GM23338 (cell line): Measurements from ENCODE around the gene FOXJ3. TPM values are rescaled to one million over a fixed set of nuclear protein-coding genes. Genes with fewer than 3 reads are reported as not detected.

Source experiments
- ATAC-seq: fragments of 200-7000 bp; cut with Tn5 transposase; 3 replicates; pipeline ENCODE4 v1.9.1; 2020
- DNase-seq: peaks from one replicate; pipeline ENCODE4 v3.0.0-alpha.2; 2015; ENCODE audit warnings: low spot score
- H2AFZ ChIP-seq: fragments of 200-600 bp; sonication (generic); 2 replicates; pipeline ENCODE4 v1.8.0; 2016; ENCODE audit warnings: antibody characterized with exemption, mild to moderate bottlenecking, moderate library complexity
- H3F3A ChIP-seq: fragments of 200-600 bp; sonication (generic); replicated peaks from 2 replicates; pipeline ENCODE4 v1.8.0; 2017; ENCODE audit warnings: antibody characterized with exemption, mixed run types, low read depth
- H3K27ac ChIP-seq: fragments of 200-600 bp; sonication (generic); 2 replicates; pipeline ENCODE4 v1.6.1; 2016; ENCODE audit warnings: low read depth
- H3K27me3 ChIP-seq: fragments of 200-600 bp; sonication (generic); 2 replicates; pipeline ENCODE4 v1.8.0; 2016; ENCODE audit warnings: mild to moderate bottlenecking, mixed run types, moderate library complexity; ENCODE audit not compliant: insufficient read depth
- H3K36me3 ChIP-seq: fragments of 200-600 bp; sonication (generic); 2 replicates; pipeline ENCODE4 v1.8.0; 2016; ENCODE audit warnings: mild to moderate bottlenecking; ENCODE audit not compliant: insufficient read depth
- H3K4me1 ChIP-seq: fragments of 200-600 bp; sonication (generic); 2 replicates; pipeline ENCODE4 v1.8.0; 2016; ENCODE audit warnings: mild to moderate bottlenecking, moderate library complexity; ENCODE audit not compliant: insufficient read depth
- H3K4me2 ChIP-seq: fragments of 200-600 bp; sonication (generic); 2 replicates; pipeline ENCODE4 v1.7.1; 2017; ENCODE audit warnings: mixed run types
- H3K4me3 ChIP-seq: fragments of 200-600 bp; sonication (generic); 2 replicates; pipeline ENCODE4 v1.6.1; 2016; ENCODE audit warnings: mixed run types
- H3K79me2 ChIP-seq: fragments of 200-600 bp; sonication (generic); replicated peaks from 2 replicates; pipeline ENCODE4 v1.8.0; 2017; ENCODE audit warnings: mild to moderate bottlenecking; ENCODE audit not compliant: insufficient read depth
- H3K9me2 ChIP-seq: fragments of 200-600 bp; sonication (generic); 2 replicates; pipeline ENCODE4 v1.8.0; 2017; ENCODE audit not compliant: insufficient read depth
- H4K20me1 ChIP-seq: fragments of 200-600 bp; sonication (generic); replicated peaks from 2 replicates; pipeline ENCODE4 v1.8.0; 2017; ENCODE audit warnings: mild to moderate bottlenecking; ENCODE audit not compliant: insufficient read depth
- H3K27ac Mint-ChIP-seq: 2 replicates; pipeline ENCODE4 v1.8.0; 2020; ENCODE audit warnings: inconsistent platforms, mild to moderate bottlenecking, moderate library complexity, mixed read lengths
- H3K27me3 Mint-ChIP-seq: 3 replicates; pipeline ENCODE4 v1.8.0; 2022; ENCODE audit warnings: low read depth, mild to moderate bottlenecking, moderate library complexity, mixed read lengths, inconsistent platforms; ENCODE audit not compliant: insufficient read depth, poor library complexity
- H3K36me3 Mint-ChIP-seq: 3 replicates; pipeline ENCODE4 v1.8.0; 2021; ENCODE audit warnings: low read depth, mild to moderate bottlenecking, inconsistent platforms, moderate library complexity, mixed read lengths
- H3K4me1 Mint-ChIP-seq: 3 replicates; pipeline ENCODE4 v1.8.0; 2020; ENCODE audit warnings: mild to moderate bottlenecking, inconsistent platforms, mixed read lengths
- H3K4me3 Mint-ChIP-seq: 3 replicates; pipeline ENCODE4 v1.8.0; 2021; ENCODE audit warnings: moderate library complexity, mild to moderate bottlenecking, inconsistent platforms, mixed read lengths
- H3K9me3 Mint-ChIP-seq: 3 replicates; pipeline ENCODE4 v1.8.0; 2020; ENCODE audit warnings: moderate library complexity, mild to moderate bottlenecking, inconsistent platforms, mixed read lengths
- CREB1 ChIP-seq: fragments of 250-450 bp; sonication (Bioruptor Pico); IDR thresholded peaks from 2 replicates; pipeline ENCODE4 v1.5.0; 2020; ENCODE audit warnings: low read depth, mild to moderate bottlenecking, moderate library complexity
- ETS1 ChIP-seq: IDR thresholded peaks from 2 replicates; pipeline ENCODE4 v1.6.1; 2016; ENCODE audit warnings: antibody characterized with exemption
- EZH2 ChIP-seq: fragments of 200-600 bp; sonication (generic); IDR thresholded peaks from one replicate; pipeline ENCODE4 v1.8.0; 2017; ENCODE audit warnings: antibody characterized with exemption, mild to moderate bottlenecking, low read depth; ENCODE audit not compliant: unreplicated experiment
- EZH2phosphoT487 ChIP-seq: fragments of 200-600 bp; sonication (generic); IDR thresholded peaks from one replicate; pipeline ENCODE4 v1.8.1; 2018; ENCODE audit warnings: antibody characterized with exemption; ENCODE audit not compliant: unreplicated experiment
- JUNB ChIP-seq: IDR thresholded peaks from one replicate; pipeline ENCODE4 v1.6.1; 2016; ENCODE audit warnings: antibody characterized with exemption; ENCODE audit not compliant: unreplicated experiment
- NANOG ChIP-seq: IDR thresholded peaks from 2 replicates; pipeline ENCODE4 v1.6.1; 2016; ENCODE audit warnings: antibody characterized with exemption, borderline replicate concordance
- POLR2AphosphoS5 ChIP-seq: IDR thresholded peaks from 2 replicates; pipeline ENCODE4 v1.6.1; 2016; ENCODE audit warnings: antibody characterized with exemption, low read depth
- ZNF114 ChIP-seq: fragments of 250-450 bp; sonication (Bioruptor Pico); IDR thresholded peaks from 2 replicates; pipeline ENCODE4 v1.5.0; 2020; ENCODE audit warnings: mild to moderate bottlenecking, moderate library complexity
- ZNF331 ChIP-seq: fragments of 250-450 bp; sonication (Bioruptor Pico); IDR thresholded peaks from 2 replicates; pipeline ENCODE4 v1.5.0; 2020; ENCODE audit warnings: low read depth, mild to moderate bottlenecking, moderate library complexity
- ZNF462 ChIP-seq: fragments of 250-450 bp; sonication (Bioruptor Pico); IDR thresholded peaks from 2 replicates; pipeline ENCODE4 v1.5.0; 2020; ENCODE audit warnings: mild to moderate bottlenecking, moderate library complexity
- polyA plus RNA-seq: library from polyadenylated mRNA; unstranded; fragments of >200 nt; fragmentation: Nextera tagmentation; extraction: Ambion mirVana; gene quantifications from 2 replicates; pipeline ENCODE4 v1.2.1, GENCODE V29; 2016
- total RNA-seq: library from RNA; depleted of rRNA; stranded (reverse); fragments of >200 nt; shearing (Covaris generic); gene quantifications from 2 replicates; pipeline ENCODE4 v1.2.3, GENCODE V29; 2014

The FOXJ3 gene
- total and polyA plus RNA-seq, 2 experiments from 2014 or later, result 36.6 to 53.3 TPM

- Mint-ChIP-seq H3K4me1 (no peaks in the 10 kb centered on the region), H3K9me3 (no peaks in the 10 kb centered on the region; the same call in 2 of the 3 replicates), H3K27ac (no peak overlapping the region), H3K27me3 (no peaks in the 10 kb centered on the region), H3K4me3 (no peak overlapping the region), H3K36me3 (no peaks in the 10 kb centered on the region)
- Histone ChIP-seq H3K79me2 (no peaks in the 10 kb centered on the region), H3K27me3 (no peaks in the 10 kb centered on the region), H3F3A (no peaks in the 10 kb centered on the region), H2AFZ (no peak overlapping the region), H3K36me3 (no peaks in the 10 kb centered on the region), H3K9me2 (0 out of 2 replicates have a peak, but pooled peaks cover 3% of the 10 kb centered on the region), H3K4me3 (no peak overlapping the region), H3K4me1 (no peaks in the 10 kb centered on the region), H3K27ac (no peak overlapping the region), H4K20me1 (no peaks in the 10 kb centered on the region), H3K4me2 (no peak overlapping the region)
- DNase-seq (no peak), ATAC-seq (no peak)
- TF ChIP-seq ETS1 (no peak), POLR2AphosphoS5 (no peak), JUNB (no peak), ZNF462 (CRISPR knock-in tag) (no peak), EZH2phosphoT487 (no peak)
These were observed 198.6 kb downstream of the FOXJ3 start for GRCh38 chr1:42136466-42136865.

- Histone ChIP-seq H3K9me2 (0 out of 2 replicates have a peak, but pooled peaks cover 3% of the 10 kb centered on the region), H4K20me1 (no peaks in the 10 kb centered on the region), H2AFZ (no peak overlapping the region), H3K4me2 (no peak overlapping the region), H3F3A (no peaks in the 10 kb centered on the region), H3K27ac (no peak overlapping the region), H3K4me1 (no peaks in the 10 kb centered on the region), H3K36me3 (no peaks in the 10 kb centered on the region), H3K4me3 (no peak overlapping the region), H3K79me2 (no peaks in the 10 kb centered on the region), H3K27me3 (no peaks in the 10 kb centered on the region)
- Mint-ChIP-seq H3K27me3 (no peaks in the 10 kb centered on the region), H3K4me3 (no peak overlapping the region), H3K4me1 (no peaks in the 10 kb centered on the region), H3K36me3 (no peaks in the 10 kb centered on the region), H3K27ac (no peak overlapping the region), H3K9me3 (no peaks in the 10 kb centered on the region; the same call in 2 of the 3 replicates)
- TF ChIP-seq NANOG (no peak), ZNF331 (CRISPR knock-in tag) (no peak), EZH2 (no peak), POLR2AphosphoS5 (no peak), ETS1 (no peak), ZNF114 (CRISPR knock-in tag) (no peak), CREB1 (no peak)
- DNase-seq, result no peak
- ATAC-seq, result no peak
These were observed 199.6 kb downstream of the FOXJ3 start for GRCh38 chr1:42135426-42135825.
